GM19324 (cell line): Measurements from ENCODE around the gene LIMCH1.
"Not testable (repeated sequence)": the region's sequence is repeated elsewhere in the genome, so short reads cannot be mapped to it uniquely, and the experiment has no call there.

Experiments
- ATAC-seq: cut with Tn5 transposase; IDR thresholded peaks from one replicate; pipeline ENCODE4 v1.9.1; 2021; ENCODE audit warnings: mild to moderate bottlenecking, moderate library complexity; ENCODE audit not compliant: unreplicated experiment, low FRiP score

Gene LIMCH1, protein sequence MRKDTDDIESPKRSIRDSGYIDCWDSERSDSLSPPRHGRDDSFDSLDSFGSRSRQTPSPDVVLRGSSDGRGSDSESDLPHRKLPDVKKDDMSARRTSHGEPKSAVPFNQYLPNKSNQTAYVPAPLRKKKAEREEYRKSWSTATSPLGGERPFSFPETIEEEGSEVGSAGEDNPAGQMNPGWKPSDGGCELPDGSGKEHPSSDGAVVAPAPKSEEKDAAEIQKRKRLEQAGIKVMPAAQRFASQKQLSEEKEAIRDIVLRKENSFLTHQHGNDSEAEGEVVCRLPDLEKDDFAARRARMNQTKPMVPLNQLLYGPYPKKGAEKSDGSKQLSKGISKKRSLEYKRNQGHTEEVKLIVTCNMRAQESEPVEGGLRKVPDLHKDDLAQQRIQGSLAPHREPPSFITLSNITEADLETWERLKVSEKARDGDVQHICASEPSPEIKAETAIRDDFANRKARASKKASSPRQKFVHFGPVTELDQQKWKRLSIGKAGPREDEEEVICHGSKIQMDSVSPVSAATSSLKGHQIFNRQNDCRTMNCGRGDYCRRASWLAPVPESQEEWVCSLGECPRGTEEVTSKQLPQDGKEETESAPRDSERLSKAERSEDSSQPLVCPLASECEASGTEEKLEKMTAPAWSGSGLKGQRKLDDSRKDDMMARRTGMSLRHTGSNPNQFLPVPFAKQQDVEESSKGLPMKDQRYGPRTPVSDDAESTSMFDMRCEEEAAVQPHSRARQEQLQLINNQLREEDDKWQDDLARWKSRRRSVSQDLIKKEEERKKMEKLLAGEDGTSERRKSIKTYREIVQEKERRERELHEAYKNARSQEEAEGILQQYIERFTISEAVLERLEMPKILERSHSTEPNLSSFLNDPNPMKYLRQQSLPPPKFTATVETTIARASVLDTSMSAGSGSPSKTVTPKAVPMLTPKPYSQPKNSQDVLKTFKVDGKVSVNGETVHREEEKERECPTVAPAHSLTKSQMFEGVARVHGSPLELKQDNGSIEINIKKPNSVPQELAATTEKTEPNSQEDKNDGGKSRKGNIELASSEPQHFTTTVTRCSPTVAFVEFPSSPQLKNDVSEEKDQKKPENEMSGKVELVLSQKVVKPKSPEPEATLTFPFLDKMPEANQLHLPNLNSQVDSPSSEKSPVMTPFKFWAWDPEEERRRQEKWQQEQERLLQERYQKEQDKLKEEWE (N-terminal part only)

DNA sequence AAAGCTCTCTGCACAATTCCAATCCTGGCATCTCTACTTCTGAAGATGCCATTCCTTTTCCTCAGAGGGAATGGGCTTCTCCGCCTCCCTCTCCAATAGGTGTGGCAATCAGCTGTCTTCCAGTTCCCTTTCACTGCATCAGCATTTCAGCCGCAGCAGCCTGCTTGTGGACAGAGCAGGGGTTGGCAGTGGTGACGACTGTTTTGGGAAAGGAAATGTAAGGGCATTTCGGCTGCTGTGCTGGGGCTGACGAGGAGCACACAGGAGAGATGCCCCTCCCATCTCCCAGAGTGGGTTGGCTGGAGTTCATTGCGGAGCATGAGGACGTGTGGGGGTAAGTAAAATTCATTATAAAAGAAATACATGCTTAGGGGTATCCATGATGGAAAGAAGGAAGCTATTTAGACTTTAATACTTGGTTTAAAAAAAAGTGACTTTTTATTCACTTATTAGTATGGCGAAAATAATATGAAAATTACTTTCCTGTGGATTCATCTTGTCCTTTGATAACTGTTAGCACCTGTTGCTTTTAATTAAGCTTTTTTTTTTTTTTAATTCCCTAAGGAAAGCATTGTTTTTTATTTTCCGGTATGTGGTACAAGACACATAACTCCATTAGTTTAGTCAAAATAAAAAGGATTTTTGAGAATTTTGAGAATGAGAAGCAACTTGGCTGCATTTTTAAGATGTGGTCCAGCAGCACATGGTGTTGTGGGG, at the start of gene LIMCH1:
TSS of gene LIMCH1 (plus strand) at position 141 of the 717 bp plus-strand sequence. CDS start 67,839 bp downstream, outside the sequence.
- no peak for ATAC-seq

DNA sequence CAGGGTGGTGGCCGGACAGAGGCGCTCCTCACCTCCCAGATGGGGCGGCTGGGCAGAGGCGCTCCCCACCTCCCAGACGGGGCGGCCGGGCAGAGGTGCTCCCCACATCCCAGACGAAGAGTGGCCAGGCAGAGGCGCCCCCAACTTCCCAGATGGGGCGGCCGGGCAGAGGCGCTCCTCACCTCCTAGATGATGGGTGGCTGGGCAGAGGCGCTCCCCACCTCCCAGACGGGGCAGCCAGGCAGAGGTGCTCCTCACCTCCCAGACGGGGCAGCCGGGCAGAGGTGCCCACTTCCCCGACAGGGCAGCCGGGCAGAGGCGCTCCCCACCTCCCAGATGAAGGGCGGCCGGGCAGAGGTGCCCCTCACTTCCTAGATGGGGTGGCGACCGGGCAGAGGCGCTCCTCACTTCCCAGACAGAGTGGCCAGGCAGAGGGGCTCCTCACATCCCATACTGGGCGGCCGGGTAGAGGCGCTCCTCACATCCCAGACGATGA, 46.8 kb upstream of the LIMCH1 start:
- not testable (repeated sequence) for ATAC-seq

DNA sequence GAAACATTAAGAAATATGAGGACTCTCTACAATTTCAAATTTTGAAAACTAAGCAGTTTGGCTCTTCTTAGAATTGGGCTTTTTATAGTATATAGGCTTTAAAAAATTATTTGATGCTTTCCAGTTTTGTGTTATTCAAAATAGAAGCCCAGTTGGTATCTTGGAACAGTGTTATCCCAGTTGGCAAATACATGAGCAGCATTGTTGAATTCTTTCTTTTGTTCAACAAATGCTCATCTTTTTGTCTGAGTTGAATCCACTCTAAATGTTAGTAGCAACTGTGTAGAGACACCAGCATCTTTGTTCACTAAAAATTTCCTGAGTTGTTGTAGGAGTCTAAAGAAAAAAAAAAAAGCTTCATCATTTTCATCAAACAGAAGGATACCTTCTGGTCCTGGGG, 41.0 kb upstream of the LIMCH1 start:
- no peak for ATAC-seq

DNA sequence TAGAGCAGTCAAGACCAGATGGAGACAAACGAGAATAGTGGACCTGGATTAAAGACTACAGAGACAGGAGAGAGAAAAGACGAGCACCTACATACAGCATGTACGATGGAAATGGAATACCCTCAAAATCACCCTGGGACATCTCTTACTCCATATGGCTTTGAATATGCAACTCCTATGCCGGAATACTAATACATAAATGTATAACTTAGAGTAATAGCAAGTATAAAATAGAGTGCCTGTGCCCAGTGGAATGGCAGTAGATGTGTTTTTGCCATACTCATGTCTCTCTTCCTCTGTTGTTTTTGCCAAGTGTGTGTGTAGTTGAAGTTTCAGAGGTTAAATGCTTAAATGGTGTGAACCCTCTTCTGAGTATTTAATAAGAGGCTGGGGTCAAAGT, 39.8 kb upstream of the LIMCH1 start:
- no peak for ATAC-seq

DNA sequence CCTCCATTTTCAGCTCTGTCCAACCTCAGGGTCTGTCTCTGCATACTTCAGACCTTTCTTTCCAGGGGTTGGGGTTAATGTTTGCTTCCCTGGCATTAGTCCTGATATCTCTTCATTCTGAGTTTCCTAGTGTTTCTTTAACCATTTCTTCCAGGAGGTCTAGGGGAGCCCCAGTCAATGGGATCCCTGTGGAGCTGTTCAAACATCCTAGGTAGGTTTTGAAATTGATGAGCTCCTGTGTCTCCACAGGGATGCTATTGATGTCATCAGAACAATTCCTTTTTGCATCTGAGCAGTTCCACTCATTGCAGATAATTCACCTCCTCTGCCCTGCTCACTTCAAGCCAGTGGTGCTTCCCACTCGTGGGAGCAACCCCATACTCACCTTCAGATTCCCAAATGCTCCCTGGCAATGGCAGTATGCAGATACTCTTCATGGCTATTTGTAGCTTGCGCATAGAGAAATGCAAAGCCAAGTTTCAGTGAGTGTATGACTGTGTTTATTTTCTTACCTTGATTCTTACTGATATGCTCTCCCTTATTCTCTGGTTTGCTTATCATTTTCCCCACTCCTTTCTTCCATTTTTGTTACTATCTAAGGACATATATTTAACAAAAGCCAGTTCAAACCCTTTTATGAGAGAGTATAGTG, 33.7 kb upstream of the LIMCH1 start:
- ATAC-seq, result no peak

DNA sequence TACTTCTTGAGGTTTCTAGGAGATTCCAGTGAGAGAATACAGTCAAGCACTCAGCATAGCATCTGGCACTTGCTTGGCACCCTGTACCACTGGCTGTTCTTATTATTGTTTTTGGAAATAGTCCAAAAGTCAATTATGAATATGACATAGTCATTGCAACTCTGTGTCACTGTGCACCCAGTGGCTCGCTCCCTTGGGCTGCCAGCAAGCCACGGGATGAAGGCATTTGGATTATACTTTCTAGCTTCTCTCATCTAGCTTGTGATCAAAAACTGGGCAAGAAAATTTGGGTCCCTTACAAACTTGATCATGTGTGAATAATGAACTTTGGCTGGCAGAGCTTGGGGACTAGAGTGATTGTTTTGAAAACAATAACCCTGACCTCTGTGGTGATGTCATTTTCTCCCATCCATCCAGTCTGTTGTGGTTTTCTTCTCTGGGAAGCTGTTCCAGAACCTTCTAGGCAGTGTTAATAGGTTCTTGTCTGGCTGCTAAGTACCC, 32.7 kb upstream of the LIMCH1 start:
- ATAC-seq, result no peak

DNA sequence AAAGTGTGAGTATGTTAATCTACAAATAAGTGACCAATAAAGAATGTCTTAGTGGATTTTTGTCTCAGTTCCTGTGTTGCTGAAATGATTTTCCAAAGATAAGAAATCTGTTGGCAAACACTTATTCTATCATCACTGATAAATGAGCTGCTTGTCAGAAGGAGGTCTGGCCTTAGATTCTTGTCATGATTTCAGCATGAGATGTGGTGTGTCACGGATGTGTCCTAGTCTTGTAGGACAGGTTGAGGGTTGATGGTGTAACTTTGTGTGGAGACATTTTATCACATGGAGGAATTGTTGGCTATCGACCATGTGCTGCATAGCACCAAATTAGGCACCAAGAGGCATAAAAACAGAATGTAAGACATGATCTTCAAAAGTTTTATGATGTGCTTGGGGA, 31.8 kb upstream of the LIMCH1 start:
- ATAC-seq, result no peak

DNA sequence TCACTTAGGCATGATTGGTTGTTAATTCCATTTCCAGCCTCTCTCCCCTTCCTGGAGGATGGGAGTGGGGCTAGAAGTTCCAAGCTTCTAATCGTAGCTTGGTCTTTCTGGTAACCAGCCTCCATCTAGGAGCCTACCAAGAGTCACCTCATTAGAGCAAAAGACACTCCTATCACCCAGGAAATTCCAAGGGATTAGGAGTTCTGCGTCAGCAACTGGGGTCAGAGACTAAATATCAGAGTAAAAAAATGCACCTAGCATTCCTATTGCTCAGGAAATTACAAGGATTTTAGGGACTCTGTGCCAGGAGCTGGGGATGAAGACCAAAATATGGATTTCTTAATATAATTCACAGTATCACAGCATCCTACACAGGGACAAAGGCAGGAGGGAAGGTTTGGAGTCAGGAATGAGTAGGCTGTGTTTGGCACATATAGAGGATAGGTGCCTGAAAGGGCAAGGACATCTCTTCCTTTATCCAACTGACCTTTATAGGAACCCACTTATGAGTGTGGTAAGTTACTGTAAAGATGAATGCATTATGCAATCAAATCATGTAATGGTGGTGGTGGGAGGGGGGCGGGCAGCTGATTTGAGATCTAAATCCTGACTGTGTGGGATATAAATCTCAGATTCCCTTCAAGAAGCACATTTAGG, 30.5 kb upstream of the LIMCH1 start:
- ATAC-seq, result no peak

DNA sequence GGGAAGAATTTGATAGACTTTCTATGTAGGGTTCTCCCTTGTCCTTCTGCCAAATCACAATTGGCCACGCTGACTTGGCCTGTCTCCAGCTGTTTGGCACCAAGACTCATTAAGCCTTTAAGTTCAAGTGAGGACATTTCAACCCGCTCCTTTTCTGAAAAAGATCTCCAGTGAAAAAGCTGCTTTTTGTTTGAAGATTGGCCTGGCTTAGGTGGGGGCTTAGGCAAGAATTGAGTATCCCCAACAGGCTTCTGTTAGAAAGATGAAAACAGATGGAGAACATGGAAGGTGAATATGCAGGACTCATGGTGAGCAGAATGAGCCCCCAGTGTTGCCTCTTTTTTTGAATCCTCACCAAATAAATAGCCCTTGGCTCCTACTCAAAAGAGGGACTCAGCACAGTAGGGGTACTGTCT, 28.5 kb upstream of the LIMCH1 start:
- no peak for ATAC-seq

DNA sequence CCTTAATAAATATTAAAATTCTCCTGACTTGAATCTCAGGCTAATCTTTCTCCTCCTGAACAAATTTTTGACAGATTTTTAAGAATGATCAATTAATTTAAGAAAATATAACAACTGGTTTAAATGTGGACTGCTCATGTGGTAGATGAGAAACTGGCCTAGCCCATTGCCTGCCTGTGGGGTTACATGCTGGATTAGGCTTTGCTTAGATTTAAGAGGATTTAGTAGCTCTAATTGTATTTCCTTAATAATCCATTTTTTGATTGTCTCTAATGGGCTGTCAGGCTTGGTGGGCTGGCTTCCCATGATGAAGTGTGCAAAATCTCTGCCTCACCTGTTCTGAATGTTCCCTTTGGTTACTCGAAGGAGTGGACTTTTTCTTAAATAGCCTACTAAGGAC, 27.8 kb upstream of the LIMCH1 start:
- ATAC-seq, result no peak

DNA sequence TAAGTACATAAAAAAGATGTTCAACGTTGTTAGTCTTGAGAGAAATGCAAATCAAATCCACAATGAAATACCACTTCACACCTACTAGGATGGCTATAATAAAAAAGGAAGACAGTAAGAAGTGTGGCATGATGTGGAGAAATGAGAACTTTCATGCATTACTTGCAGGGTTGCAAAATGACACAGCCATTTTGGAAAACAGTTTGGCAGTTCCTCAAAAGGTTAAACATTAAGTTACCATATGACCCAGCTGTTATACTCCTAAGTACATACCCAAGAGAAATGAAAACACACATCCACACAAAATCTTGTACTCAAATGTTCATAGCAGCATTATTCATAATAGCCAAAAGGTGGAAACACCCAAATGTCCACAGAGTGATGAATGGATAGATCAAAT, 25.8 kb upstream of the LIMCH1 start:
- no peak for ATAC-seq

DNA sequence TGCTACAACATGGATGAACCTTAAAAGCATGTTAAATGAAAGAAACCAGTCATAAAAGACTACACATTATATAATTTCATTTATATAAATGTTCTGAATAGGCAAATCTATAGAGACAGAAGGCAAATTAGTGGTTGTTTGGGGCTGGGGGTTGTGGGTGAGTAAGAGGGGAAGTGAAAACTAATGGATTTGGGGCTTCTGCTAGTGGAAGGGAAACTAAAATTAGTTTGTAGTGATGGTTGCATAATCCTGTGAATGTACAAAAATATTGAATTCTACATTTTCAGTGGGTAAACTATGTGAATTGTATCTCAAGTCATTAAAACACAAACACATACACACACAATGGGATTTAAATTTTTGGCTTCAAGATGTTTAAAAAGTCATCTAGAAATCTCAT, 25.4 kb upstream of the LIMCH1 start:
- ATAC-seq, result no peak

DNA sequence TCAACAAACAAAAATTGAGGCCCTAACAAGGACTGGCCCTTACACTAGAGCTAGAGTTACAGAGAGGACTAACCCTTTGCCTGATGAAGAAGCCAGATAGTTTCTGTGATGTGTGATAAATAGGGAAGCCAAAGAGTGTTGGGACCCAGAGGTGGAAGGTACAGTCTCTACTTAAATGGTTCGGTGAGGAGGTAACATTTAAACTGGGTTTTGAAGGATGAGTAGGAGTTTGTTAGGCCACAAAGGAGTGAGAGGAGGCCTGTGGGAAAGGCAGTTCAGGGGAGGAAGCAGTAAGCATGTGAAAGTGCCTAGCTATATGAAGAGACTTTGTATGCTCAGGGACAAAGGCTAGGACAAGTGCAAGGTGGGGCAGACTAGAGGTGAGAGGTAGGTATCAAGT, 23.8 kb upstream of the LIMCH1 start:
- ATAC-seq, result no peak

DNA sequence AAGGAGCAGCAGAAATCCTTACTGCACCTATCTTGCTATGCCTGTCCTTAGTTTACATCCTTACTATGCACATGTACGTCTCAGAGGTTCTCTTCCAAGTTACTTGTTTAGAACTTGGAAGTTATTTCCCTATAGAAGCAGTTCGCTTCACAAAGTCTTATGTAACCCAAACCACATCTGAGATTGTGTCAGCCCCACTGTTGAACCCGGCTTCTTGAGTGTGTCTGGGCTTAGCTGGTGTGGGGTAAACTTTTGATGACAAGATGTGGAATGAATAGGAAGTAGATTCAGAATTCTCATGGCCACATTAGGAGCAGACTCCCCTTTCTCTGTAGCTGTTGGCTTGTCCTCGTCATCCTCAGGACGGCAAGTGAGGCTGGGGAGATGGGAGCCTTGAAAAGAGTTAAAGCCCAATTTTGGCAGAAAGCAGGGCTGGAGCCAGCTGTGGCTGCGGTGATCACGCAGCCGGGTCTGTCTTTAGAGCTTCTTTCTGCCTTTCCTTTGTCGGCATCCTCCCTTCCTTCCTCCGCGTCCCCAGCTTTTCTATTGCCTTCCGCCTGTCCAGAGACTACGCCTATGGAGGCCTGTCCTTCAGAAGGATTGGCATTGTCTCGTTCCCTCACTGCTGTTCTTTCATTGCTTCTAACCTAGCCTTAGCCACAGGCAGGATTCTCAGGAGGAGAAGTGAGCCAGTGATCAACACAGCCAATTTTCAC, 23.0 kb upstream of the LIMCH1 start:
- ATAC-seq, result no peak

DNA sequence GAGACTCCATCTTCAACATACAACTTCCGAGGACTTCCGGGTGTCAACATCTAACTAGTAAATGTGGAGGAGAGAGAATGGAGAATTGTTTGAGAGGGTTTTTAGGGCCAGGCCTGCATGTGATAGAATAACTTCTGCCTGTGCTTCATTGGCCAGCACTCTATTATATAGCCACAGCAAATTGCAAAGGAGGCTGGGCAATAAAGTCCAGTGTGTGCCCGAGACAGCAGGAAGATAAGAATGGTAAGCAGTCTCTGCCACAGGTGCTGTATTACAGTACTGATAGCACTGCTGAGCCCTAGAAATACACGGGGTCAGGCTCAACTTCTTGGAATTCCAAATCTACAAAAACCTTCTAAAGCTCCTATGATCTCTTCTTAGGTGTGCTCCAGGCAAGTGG, 20.8 kb upstream of the LIMCH1 start:
- ATAC-seq, result no peak

DNA sequence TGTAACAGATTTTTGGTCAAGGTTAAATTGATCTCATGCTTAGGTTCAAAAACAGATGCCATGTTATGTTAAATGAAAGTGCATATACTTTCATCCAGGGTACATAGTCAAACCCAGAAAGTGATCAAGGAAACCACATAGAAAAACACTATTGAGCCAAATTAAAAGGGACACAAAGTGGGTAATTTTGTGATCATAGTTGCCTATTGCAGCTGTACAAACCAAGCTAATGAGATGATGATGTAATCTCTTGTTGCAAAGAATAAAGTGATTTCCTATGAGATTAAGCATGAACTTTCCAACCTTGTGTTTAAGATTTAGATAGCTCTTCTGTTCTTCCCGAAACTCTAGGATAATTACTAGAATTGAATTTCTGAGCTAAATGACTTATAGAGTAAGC, 20.2 kb upstream of the LIMCH1 start:
- ATAC-seq, result no peak

DNA sequence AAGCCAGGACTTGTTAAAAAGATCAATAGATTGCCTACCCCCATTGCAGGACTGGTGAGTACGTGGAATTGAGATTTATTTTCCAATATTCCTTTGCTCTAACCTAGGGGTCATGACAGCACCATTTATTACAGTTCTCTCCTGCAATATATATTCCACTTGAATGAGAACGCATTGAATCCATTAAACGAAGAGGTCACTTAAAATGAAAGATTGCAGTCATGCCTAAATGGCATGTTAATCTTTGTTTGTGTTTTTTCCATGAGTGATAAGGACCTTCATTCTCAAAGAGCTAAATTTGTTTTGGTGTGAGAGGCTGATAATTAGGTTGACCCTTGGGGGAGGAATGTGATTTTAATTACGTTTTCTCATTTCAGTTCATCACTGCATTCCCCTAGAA, 13.5 kb upstream of the LIMCH1 start:
- no peak for ATAC-seq

DNA sequence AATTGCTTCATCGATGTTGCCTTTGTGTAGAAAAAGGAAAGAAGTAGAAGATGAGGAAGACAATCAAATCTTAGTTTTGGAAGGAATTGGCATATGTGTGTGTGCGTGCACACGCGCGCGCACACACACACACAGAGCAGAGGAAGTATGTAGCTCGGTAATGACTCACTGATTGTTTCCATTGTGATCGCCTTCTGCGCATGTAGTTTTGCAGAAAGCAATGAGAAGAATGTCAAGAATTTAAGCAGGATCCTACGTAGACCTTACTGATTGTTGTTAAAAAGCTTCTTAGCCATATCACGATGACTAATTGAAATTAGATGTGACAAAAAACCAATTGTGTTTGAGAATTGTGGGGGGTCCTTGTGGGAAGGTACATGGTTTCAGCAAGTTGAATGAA, 12.8 kb upstream of the LIMCH1 start:
- ATAC-seq, result no peak
